Dermis blood vessel endothelial cell (primary cell): Measurements from ENCODE around the gene MRPL38. TPM values are rescaled to one million over a fixed set of nuclear protein-coding genes. Genes with fewer than 3 reads are reported as not detected.
"Not testable (repeated sequence)": the region's sequence is repeated elsewhere in the genome, so short reads cannot be mapped to it uniquely, and the experiment has no call there.

Experiments used
- DNase-seq: peaks from one replicate; pipeline ENCODE4 v3.0.0; 2010
- total RNA-seq: library from RNA; depleted of rRNA; stranded (reverse); fragments of >200 nt; gene quantifications from 2 replicates; pipeline ENCODE4 v1.2.3, GENCODE V29; 2014

The MRPL38 gene
- total RNA-seq, 1 donor from 2014 or later, result 24.0 TPM

DNA sequence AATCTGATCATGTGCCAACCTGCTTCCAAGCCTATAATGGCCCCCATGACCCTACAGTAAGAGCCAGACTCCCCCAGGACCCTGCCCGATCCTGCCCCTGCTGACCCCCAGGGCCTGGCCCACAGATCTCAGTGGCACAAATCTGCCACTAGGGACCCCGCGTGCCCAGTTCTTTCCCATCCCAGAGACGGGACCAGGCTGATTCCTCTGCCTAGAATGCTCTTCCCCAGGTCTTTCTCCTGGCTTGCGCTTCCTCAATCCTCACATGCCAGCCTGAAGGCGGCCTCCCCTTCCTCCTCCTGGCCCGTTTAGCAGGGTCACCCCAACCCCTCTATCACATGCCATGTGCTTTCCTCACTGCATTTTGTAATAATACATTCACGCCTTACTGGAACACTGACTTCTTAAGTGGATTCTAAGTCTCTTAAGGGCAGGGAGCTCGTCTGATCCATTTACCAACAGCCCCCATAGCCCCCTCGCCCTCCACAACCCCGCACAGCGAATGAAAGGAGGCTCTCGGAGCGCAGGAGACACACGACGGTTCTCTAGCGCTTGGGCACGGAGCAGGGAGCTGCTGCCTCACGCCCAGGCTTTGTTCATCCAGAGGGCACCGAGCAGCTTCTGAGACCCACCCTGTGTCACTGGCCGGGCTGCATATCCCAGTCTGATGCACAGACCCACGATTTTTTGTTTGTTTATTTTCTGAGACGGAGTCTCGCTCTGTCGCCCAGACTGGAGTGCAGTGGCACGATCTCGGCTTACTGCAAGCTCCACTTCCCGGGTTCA, 9.1 kb downstream of the MRPL38 start:
- DNase-seq, result peak; percentile 62

DNA sequence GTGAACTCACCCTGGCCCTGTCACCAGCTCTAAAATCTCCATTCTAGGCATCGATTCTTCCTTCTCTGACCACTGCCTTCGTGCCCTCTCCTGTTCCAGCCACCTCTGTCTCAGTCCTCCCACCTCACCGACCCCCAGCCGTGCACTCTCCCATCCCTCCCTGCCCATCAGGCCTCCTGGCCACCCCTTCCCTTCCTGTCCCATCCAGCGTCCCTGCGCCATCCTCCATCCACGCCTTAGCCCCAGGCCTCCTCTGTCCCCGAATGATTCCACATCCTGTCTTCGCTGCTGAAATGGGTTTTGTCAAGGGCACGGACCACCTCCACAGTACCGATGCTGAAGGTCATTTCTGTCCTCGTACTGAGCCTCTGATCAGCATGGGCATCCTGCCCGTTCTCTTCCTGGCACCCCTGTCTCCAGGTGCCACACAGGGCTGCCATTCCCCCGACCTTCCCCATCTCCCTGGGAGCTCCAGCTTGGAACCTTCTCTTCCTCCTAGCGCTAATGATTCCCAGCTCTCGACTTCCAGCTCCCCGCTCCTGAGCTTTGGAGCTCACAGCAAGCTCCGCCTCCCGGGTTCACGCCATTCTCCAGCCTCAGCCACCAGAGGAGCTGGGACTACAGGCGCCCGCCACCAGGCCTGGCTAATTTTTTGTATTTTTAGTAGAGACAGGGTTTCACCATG, 10.5 kb downstream of the MRPL38 start:
- DNase-seq, result no peak

DNA sequence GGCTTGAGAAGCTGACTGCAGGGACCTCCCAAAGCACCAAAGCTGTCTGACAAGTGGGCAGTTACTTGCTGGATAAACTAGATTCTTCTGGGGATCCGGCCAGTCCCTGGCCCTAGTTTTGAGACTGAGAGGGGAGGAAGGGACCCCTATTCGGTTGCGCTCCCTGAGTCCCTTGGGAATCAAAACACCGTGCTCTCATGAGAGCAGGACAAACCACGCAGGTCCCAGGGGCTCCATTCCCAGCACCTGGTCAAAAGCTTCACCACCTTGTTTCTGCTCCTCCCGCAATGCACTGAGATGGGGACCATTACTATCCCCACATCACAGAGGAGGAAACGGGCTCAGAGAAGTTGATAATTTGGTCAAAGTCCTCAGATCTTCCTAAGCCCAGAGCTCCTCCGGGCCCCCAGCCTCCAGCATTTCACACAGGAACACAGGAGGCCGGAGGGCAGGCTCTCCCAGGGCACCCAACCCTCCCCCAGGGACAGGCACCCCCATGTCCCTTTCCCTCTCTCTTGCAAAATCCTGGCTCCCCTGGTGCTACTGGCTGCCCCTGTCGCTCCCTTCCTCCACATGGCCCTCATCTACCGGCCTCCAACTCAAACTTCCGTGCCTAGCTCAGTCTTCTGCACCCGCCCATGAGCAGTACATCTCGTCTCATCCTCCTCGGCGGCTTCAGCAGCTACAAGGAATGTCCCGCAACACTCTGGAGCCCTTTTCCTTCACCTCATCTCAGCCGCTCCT, 11.2 kb downstream of the MRPL38 start:
- no peak for DNase-seq

DNA sequence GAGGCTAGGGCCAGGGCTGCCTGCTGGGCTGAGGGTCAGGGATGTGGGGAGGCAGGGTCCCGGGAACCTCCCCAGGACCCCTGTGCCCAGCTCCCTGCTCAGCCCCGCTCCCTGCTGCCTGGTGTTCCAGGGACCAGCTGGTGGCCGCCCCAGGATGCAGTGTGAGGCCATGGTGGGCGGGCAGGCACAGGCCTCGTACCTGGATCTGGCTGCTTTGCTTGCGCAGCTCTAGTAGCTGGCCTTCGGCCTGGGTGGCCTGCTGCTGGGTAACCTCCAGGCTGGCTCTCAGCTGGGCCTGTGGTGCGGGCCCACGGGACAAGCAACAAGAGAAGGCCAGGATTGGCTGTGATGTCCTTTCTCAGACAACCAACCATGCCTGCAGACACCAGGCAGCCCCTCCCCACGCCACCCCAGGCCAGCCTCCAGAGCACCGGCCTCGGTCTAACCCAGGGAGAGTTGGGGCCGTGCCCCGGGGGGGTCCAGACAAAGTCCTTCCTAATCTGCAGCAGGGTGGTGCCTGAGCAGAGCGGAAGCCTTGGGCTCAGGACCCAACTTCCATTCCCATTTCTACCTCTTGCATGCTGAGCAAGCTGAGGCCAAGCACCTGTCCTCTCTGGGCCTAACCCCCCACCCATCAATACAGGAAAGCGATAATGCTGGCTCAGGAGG, 12.0 kb downstream of the MRPL38 start:
- DNase-seq, result no peak

DNA sequence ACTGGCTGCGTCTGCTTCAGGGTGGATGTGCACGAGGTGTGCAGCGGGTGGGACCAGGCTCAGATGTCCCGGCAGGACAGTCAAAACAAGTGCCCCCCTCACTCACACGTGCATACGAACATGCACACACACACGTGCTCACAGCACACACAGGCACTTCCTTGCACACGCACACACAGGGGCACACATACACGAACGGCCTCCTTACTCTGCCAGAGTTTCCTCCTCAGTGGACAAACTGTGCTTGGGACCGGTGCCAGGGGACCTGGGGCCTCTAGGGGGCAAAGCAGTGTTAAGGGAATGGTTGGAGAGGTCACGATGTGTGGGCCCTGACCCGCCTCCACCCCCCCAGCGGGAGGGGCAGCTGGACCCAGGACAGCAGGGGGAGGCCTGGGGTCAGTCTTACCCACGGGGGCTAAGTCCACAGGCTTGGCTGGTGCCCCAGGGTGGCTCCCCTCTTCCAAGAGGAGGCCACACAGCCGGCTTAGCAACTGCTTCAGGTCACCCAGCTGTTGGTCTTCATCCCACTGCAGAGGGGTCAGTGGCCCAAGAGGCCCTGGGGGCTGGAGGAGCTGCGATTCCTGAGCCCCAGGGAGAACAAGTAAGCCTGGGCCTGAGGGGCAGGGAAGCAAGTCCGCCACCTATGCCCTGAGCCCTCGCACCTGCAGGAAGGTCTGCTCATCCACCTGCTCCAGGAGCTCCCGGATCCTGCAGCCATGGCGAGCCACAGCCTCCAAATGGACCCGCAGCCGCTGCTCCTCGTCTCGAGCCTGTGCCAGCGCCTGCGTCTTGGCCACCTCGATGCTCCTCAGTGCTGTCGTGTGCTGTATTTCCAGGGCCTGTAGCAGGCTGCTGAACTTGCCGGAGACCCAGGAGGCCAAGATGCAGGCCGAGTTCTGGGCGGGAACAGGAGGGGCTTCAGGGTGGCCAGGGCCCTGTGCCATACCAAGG, 12.8 kb downstream of the MRPL38 start:
- DNase-seq, result no peak

DNA sequence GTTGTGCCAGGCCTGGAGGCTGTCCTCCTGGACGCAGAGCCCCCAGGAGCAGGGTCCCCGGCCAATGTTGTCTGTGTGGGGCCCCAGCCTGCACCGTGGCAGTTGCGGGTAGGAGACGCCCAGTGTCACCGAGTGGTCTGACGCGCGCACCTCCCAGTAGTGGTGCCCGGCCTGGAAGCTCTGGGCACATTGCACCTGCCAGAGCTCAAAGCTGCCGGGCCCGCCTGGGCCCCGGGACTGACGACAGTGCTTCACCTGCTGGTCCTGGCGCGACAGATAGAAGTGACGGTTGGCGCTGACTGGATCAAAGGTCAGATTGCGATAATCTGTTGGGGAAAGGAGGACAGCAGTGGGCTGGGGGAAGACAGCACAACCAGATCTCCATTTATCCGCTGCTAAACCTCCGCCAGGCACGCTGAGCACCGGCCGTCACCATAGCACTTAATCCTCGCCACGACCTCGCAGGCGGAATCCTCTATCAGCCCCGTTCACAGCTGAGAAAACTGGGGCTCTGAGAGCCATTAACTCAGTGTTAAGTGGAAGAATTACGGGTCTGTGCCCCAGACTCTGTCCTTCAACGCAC, 13.6 kb downstream of the MRPL38 start:
- DNase-seq, result no peak

DNA sequence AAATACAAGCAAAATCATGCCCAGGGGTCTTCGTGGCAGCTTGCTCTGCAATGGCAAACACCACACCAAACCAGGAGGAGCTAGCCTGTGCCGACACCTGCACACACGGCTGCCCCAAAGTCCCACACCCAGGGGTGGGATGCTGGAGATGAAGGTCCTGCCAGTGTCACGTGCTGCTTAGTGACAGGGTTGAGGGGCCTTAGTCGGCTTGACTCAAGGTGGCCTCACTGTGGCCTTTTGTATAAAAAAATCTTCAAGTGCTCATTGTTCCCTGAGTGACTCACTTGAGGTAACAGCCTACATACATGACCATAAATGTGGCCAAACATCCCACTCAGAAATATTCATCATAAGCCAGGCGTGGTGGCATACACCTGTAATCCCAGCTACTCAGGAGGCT, 15.2 kb downstream of the MRPL38 start:
- DNase-seq, result peak; percentile 57

DNA sequence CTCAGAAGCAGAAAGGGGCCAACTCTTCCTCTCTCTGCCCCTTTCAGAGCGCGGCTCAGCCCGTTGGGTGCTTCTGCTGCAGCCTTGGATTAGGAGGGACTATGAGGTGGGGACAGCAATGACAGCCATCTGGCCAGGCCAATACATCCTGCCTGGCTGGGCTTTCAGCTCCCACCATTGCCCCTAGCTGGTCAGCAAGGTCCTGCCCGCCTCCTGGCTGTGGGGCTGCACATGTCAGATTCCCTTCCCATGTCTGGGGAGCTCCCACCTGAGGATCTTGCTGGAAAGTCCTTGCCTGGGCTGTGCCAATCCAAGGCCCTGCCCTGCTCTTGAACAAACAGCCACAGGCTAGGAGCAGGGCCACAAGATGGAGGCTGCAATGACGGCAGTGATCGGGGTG, 16.2 kb downstream of the MRPL38 start:
- no peak for DNase-seq

DNA sequence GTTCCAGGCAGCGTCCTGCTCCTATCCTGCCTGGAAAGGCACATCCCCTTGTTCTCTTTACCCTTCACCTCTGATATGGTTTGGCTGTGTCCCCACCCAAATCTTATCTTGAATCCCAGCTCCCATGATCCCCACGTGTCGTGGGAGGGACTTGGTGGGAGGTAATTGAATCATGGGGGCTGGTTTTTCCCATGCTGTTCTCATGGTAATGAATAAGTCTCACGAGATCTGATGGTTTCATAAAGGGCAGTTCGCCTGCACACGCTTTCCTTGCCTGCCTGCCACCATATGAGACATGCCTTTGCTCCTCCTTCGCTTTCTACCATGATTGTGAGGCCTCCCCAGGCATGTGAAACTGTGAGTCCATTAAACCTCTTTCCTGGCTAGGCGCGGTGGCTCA, 18.8 kb downstream of the MRPL38 start:
- DNase-seq, result not testable (repeated sequence)

DNA sequence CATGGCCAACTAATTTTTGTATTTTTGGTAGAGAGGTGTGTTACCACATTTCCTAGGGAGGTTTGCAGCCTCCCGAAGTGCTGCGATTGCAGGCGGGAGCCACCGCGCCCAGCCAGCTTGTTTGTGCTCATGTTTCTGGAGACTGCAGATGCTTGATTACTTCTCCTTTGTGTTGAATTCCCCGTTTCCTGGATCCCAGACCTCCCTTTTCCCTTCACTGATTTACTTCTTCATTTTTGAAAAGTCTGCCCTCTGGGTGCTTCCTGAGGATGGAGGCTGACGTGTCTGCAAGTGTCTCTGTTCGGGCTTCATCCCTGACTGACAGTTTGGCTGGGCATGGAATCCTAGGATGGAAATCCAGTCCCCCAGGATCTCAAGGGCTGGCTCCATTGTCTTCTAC, 19.3 kb downstream of the MRPL38 start:
- DNase-seq, result no peak

DNA sequence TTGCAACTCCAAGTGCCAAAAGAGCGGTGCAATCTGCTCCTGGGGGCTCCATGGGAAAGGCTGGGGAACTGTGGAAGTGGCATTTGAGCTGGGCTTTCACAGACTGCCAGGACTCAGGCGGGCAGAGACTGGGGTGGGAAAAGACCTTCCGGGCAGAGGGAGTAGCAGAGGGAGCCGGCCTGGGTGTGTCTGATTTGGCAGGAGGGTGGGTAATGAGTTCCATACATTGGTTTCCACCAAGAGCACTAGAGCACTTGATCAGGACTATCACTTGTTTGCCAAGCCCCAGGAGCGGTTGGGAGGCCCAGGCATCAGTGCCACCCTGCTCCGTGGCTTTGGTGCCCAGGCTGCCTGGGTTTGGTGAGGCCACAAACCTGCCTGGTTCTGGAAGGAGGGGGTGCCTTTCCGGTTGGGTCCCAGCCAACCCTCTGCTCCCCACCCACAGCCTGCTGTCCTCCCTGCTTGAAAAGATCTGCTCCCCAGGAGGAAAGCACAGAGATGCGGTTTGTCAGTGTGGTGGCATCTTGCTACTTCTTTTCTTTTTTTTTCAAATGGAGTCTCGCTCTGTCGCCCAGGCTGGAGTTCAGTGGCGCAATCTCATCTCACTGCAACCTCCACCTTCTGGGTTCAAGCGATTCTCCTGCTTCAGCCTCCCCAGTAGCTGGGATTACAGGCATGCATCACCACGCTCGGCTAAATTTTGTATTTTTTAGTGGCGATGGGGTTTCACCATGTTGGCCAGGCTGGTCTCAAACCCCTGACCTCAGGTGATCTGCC, 22.8 kb downstream of the MRPL38 start:
- DNase-seq, result no peak

DNA sequence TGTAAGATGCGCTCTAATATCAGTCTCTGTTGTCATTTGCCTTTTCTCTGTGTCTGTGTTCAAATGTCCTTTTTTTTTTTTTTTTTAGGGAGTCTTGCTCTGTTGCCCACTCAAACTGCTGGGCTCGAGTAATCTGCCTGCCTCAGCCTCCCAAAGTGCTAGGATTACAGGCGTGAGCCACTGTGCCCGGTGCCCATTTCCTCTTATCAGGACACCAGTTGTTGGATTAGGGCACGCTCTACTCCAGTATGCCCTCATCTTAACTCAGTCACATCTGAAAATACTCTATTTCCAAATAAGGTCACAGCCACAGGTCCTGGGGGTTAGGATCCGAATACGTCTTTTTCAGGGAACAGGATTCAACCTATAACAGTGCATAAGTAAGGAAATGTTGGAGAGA, 24.4 kb downstream of the MRPL38 start:
- DNase-seq, result no peak

DNA sequence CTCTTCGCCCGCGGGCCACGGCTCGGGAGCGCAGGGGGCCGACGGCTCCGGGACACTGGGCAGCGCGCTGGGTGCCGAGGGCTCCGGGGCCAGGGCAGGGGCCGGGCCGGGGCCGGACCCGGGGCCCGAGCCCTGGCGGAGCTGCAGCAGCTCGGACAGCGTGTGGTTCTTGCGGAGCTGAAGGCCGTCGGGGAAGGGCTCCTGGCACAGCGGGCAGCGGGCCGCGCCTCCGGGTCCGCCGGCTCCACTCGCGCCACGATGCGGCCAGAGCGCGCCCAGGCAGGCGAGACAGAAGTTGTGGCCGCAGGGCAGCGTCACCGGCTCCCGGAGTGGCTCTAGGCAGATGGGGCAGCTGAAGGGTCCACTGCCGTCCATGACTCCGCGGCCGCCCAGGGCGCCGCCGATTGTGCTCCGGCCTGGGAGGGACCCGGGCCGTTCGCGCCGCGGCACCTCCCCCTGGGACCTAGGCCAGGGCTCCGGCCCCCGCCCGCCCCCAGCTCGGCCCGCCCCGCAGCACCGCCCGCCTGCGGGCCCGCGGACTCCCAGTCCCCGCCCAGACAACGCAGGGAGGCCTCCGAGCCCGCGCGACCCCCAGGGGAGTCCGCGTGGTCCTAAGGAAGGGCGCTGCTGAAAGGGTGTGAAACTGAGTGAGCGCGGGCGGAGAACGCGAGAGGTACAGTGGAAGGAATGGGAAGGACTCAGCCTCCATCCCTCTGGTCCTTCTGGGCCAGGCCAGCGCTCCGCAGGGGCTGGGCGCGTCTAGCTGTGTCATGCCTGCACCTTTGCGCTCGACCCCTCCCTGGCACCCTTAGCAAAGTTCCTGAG, 26.3 kb downstream of the MRPL38 start, which contains the start of gene TRIM47:
TRIM47 (minus strand) TSS at position 408 of the 825 bp plus-strand sequence; CDS start at position 375, 33 bp downstream.
- DNase-seq, result peak; percentile 72

DNA sequence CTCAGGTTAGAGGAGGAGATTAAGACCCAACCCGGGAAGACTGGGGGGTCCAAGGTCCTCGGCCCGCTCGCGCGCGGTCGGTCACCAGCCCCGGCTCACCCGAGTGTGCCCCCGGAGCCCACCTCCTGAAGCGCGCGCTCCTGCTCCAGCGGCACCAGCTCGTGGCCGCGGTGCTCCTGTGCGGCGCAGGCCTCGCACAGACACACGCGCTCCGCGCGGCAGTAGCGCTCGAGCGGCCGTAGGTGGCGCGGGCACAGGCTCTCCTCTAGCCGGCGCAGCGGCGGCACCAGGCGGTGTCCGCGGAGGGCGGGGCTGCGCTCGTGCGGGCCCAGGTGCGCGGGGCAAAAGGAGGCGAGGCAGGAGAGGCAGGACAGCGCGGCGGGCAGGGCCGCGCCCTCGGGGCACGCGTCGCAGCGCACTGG, 26.9 kb downstream of the MRPL38 start:
- DNase-seq, result peak; percentile 86

DNA sequence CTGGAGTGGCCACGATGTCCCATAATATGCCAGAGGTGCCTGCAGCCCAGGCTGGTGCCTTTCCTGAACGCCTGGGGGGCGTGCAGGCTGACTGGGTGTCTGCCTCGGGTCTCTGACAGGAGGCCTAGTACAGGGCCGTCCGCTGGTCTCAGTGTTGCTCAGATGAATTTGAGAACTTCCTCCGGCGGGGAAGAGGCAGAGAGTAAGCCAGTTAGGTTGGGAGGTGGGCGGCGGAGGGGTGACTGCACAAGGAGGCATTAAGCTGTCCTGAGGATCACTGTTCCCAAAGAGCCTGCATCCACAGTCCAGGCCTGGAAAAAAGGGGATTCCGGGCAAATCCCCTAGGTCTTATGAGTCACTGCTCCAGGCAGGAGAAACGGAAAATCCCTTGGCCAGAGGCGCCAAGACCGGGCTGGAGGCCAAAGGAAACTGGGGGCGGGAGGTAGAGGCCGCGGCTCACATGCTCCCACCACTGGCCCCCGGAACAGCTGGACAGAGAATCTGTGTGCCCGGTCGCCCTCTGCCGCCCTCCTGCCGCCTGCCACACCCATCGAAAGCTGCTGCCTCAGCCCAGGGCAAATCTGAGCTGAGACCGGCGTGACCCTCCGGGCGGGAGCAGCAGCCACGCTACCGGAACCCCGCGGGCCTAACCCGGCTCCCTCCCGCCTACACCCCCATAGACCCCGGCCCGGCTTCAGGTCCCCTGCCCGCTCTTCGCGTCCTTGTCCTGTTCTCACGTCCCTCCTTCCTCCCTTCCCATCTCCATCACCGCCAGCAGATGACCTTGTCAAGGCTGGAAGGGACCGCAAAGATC, 27.5 kb downstream of the MRPL38 start:
- peak; percentile 99 for DNase-seq

DNA sequence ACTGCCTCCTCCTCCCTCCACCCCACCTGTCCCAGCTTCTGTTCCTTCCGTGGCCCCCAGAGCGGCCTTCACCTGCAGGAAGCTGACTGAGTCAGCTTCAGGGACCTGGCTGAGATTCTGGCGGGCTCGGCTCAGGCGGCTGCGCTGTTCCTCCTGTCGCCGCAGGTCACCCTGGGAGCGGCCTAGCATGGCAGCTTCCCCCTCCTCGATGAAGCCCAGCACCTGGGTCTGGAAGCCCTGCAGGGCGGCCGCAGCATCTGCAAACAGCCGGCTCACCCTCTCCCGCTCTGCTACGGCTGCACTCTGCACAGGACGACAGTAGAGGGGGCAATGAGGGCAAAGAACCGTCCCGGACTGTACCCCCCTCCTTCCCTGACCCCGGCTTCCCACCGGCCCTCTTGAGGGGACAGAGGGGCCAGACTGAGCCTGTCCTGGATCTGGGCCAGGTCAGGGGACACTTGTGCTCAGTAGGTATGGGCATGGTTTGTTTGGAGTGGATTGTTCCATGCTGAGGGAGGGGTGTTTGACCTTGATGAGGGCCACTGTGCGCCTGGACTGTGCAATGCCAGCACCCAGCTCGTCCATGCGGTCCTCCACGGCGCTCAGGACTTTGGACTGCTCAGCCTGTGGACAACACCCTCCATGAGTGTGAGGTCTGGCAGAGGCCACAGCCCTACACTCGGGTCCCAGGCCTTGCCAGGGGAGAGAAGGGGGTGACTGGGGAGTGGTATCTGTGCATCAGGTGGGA, 28.3 kb downstream of the MRPL38 start:
- peak; percentile 59 for DNase-seq

DNA sequence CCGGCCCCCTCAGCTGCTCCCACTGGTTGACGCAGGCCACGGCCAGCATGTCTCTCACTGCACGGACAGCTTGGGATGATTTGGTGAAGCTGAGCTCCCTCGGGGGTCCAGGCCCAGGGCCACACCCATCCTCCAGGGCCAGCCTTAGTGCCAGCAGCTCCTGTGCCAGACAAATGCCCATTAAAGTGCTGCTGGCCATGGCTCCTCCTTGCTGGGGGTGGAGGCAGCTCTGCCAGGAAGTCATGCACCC, 28.8 kb downstream of the MRPL38 start:
- DNase-seq, result no peak
